C1 segment of cervical spinal cord (tissue), 14 donors: ENCODE results near the gene SASH1.

Source experiments
- DNase-seq, 14 donors: peaks; one replicate each; lab custom pipeline; 2025; lab: John Stamatoyannopoulos, UW

Gene SASH1

GRCh38 chr6:148544421-148544820 is 201.8 kb downstream of the SASH1 start:
- DNase-seq: no peak

- DNase-seq: no peak
Observed at GRCh38 chr6:148545901-148546300, 203.3 kb downstream of the SASH1 start.

- DNase-seq: no peak
Observed at GRCh38 chr6:148547110-148547509, 204.5 kb downstream of the SASH1 start.

GRCh38 chr6:148548065-148548748 is 205.6 kb downstream of the SASH1 start:
- DNase-seq: peak in 7 of 14 donors; percentile 22 to 51 (median 40)

GRCh38 chr6:148548749-148549140 is 206.1 kb downstream of the SASH1 start:
- no peak for DNase-seq

- DNase-seq: no peak
Observed at GRCh38 chr6:148550569-148550968, 207.9 kb downstream of the SASH1 start.

GRCh38 chr6:148551226-148551625 is 208.6 kb downstream of the SASH1 start:
- DNase-seq: no peak

GRCh38 chr6:148556410-148556809 is 213.8 kb downstream of the SASH1 start:
- no peak for DNase-seq

GRCh38 chr6:148557796-148558321 is 215.2 kb downstream of the SASH1 start:
- peak in 1 of 14 donors; percentile 16 for DNase-seq

- DNase-seq: peak in 12 of 14 donors; percentile 42 to 84 (median 56)
Observed at GRCh38 chr6:148559848-148560433, 217.3 kb downstream of the SASH1 start.

GRCh38 chr6:148561629-148562028 is 219.0 kb downstream of the SASH1 start:
- no peak for DNase-seq

- DNase-seq: no peak
Observed at GRCh38 chr6:148563066-148563465, 220.4 kb downstream of the SASH1 start.

- no peak for DNase-seq
Observed at GRCh38 chr6:148564494-148565035, 221.9 kb downstream of the SASH1 start.

- peak in 1 of 14 donors; percentile 25 for DNase-seq
Observed at GRCh38 chr6:148565321-148565926, 222.8 kb downstream of the SASH1 start.

GRCh38 chr6:148565930-148566663 is 223.5 kb downstream of the SASH1 start:
- peak in 1 of 14 donors; percentile 18 for DNase-seq

GRCh38 chr6:148566664-148567350 is 224.2 kb downstream of the SASH1 start:
- DNase-seq: no peak

- no peak for DNase-seq
Observed at GRCh38 chr6:148570456-148570855, 227.8 kb downstream of the SASH1 start.

GRCh38 chr6:148572676-148573335 is 230.2 kb downstream of the SASH1 start:
- DNase-seq: no peak

GRCh38 chr6:148573922-148574321 is 231.3 kb downstream of the SASH1 start:
- no peak for DNase-seq

GRCh38 chr6:148577687-148578488 is 235.2 kb downstream of the SASH1 start:
- DNase-seq: peak in 11 of 14 donors; percentile 21 to 71 (median 54)
